HG03280 (cell line): Measurements from ENCODE around the gene SMIM28.
"Not testable (repeated sequence)": the region's sequence is repeated elsewhere in the genome, so short reads cannot be mapped to it uniquely, and the experiment has no call there.

Source experiments
- ATAC-seq: cut with Tn5 transposase; IDR thresholded peaks from one replicate; pipeline ENCODE4 v1.9.1; 2021; ENCODE audit warnings: mild to moderate bottlenecking, moderate library complexity; ENCODE audit not compliant: unreplicated experiment

Gene SMIM28

GRCh38 chr6:138403801-138404665 is 26.3 kb downstream of the SMIM28 start, which contains the start of gene HEBP2:
Gene HEBP2 (plus strand): TSS chr6:138404223. CDS start chr6:138404496, 273 bp downstream.
- ATAC-seq = peak; percentile 90

DNA sequence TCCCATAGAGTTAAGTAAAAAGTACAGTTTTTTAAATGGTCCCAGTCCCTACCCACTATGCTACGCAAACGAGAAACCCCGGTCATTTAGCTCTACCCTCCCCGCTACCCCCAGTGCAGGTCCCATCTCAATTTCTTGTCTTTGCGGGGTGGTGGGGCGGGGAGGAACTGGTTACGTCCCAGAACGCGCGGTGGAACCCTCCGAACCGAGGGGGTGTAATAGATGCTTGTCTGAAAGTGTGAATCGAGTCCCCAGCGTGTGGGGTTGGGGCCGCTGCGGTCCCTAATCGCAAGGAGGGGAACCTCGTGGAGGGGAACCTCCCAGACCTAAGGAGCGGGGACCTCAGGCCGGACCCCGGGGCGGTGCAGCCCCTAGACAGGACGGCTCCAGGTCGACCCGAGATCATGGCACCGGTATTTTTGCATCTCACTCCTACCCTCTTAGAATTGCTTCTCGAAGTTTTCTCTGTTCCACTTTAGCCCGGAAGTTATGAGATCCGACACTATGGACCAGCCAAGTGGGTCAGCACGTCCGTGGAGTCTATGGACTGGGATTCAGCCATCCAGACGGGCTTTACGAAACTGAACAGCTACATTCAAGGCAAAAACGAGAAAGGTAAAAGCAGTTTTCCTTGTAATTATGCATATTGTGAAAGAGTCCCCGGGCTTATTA is 27.1 kb downstream of the SMIM28 start:
- peak; percentile 11 for ATAC-seq

DNA sequence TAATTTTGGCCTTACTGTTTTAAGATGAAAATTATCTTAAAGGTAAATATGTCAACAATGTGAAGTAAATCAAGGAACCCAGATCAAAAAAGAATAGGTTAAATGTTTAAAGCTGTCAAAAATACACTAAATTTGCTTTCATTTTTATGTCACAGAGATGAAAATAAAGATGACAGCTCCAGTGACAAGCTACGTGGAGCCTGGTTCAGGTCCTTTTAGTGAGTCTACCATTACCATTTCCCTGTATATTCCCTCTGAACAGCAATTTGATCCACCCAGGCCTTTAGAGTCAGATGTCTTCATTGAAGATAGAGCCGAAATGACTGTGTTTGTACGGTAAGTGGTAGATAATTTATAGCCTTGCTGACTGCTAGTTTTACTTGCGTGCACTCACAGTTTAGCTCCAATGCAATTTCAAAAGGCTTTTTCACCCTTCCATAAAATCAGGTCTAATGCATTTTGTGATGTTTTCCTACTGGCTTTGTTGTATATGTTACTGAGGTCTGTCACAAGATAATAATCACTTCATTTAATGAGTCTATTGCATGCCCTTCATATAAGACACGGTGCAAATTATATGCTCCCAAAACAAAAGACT is 28.2 kb downstream of the SMIM28 start:
- ATAC-seq = no peak

- ATAC-seq = no peak
Measured at GRCh38 chr6:138406443-138406842, 28.7 kb downstream of the SMIM28 start.

- ATAC-seq = no peak
Measured at GRCh38 chr6:138410048-138410735, 32.5 kb downstream of the SMIM28 start.

DNA sequence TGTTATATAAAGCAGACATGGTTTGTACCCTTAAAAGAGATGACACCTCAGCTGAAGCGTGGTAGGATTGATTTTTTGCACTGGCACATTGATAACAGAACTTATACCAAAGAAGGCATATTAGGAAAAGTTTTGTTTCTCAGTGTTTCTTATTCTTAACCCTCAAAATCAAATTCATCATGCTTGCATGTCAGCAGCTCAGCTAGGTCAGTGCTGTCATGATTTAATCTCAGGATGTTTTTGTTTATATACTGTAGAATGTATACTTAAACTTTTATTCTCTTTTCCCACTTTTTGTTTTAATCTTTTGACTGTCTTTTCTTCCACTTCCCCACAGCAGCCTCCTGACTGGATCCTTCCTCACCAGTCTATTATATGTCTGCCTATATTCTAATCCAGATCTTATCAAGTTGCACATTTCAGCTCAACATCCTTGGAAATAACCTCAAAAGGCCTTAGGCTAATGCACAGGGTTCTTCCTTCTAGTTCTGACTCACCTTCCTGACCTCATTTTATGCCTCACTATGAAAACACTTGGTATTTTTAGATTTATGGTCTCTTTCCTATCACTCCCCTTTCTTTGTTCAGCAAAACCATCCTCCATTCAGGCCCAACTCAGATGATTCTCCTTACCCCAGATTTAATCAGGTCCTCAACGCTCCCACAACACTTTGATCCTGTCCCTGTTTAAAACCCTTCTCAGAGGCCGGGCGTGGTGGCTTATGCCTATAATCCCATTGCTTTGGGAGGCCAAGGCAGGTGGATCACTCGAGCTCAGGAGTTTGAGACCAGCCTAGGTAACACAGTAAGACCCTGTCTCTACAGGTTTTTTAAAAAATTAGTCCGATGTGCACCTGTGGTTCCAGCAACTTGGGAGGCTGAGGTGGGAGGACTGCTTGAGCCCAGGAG is 33.5 kb downstream of the SMIM28 start:
- no peak for ATAC-seq

- ATAC-seq = no peak
Measured at GRCh38 chr6:138415125-138415524, 37.4 kb downstream of the SMIM28 start.

GRCh38 chr6:138416206-138416605 is 38.5 kb downstream of the SMIM28 start:
- ATAC-seq = no peak

DNA sequence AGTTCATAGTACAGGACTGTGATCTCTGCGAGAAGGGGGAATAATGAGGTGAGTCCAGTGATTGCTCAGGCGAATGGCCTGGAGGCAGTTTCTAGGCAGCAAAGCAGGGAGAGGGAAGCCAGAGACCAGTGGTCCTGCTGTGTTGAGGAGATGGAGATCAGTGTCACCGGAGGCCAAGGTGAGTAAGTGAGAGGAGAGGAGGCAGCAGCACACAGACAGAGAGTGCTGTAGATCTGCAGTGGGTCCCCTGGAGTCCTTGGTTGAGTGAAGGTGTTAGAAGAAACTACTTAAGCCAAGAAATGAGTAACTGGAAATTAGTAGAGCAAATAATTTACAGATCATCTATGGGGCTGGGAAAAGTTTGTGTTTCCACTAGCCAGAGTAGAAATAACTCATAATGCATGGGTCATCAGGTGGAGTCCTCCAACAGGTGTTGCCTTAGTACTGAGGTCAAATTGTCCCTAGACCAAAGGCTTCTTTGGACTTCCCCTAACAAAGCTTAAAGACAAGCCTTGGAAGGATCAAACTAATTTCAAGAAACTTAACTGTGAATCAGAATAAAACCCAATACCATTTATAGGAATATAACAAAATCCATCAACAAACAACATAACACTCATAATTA is 39.9 kb downstream of the SMIM28 start:
- ATAC-seq = no peak

- ATAC-seq = no peak
Measured at GRCh38 chr6:138418118-138418742, 40.5 kb downstream of the SMIM28 start.

- no peak for ATAC-seq
Measured at GRCh38 chr6:138419766-138420165, 42.1 kb downstream of the SMIM28 start.

- no peak for ATAC-seq
Measured at GRCh38 chr6:138420356-138420755, 42.7 kb downstream of the SMIM28 start.

DNA sequence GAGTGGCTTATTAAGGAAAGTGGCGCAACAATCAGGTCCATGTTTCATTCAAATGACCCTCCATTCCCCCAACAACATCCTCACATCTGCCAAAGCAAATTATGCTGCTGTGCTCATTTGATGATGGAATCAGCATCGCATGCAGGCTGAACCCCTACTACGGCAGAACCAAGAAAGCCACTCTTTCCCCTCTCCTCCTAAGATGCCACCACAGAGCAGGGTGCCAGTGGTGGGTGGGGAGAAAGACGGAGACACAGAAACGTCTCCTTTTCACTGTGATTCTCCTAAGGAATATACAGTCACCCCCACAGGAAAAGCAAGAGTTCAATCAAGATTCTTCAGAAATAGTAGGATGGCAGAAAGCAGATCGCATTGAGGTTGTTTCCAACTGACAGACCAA is 43.4 kb downstream of the SMIM28 start:
- no peak for ATAC-seq

DNA sequence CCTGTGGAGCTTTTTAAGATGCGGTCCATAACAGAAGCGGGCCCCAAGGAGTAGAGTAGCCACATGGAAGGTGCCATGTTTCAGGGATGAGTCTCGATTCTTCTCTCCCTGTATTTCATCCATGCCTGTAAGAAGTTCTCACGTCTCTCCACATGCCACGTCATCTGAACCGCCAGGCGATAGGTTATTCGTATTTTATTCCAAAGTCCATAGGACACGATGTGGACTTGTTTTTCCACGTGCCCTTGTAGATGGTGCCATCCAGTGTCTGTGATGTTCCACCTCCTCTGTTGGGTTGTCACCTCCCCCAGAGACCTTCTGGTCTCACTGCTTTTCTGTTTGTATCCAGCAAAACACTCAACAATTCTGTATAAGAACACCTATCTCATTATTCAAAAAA is 43.9 kb downstream of the SMIM28 start:
- ATAC-seq = no peak

- ATAC-seq = no peak
Measured at GRCh38 chr6:138422861-138423260, 45.2 kb downstream of the SMIM28 start.

DNA sequence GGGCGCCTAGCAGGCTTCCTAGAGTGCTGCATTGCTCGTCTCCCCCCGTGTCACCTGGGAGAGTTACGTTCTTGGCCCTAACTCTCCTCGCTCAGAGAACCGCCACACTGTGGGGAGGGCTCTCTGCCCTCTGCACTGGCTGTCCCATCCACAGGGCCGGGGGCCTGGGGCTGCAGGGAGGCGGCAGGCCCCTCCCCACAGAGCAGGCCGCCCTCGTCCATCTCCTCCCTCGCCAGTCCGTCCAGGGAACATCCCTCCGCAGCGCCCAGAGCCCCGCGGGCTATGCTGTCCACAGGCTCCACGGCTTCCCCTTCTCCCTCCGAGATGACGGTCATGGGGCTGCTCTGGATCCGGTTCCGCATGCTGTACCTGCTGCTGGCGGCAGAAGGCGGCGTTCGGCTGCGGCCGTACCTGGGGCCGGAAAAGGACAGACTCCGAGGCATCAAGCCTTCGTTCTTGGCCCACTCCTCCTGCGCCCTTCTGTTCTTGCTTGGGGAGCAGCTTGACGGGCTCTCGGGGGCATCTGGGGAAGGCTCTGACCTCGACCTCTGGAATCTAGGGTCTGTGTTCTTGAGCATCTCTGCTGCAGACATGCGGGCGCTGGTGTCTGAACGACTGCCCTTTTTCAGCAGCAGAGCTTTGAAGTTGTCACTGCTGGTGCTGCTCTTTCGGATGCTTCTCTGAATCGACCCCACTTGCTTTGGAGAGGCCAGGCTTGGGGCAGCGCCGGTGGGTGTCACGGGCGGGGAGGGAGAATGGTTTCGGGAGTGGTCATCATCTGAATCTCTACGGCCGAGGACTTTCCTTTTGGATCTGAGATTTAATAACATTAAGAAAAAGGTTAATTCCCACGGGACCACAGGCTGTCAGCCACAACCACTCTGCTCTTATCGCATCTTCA is 46.5 kb downstream of the SMIM28 start:
- ATAC-seq = no peak

- not testable (repeated sequence) for ATAC-seq
Measured at GRCh38 chr6:138425256-138425655, 47.6 kb downstream of the SMIM28 start.

- ATAC-seq = no peak
Measured at GRCh38 chr6:138426500-138427123, 48.9 kb downstream of the SMIM28 start.
